ENCODE data around the gene RBBP9.
"Not testable (repeated sequence)": the region's sequence is repeated elsewhere in the genome, so short reads cannot be mapped to it uniquely, and the experiment has no call there.

DNA sequence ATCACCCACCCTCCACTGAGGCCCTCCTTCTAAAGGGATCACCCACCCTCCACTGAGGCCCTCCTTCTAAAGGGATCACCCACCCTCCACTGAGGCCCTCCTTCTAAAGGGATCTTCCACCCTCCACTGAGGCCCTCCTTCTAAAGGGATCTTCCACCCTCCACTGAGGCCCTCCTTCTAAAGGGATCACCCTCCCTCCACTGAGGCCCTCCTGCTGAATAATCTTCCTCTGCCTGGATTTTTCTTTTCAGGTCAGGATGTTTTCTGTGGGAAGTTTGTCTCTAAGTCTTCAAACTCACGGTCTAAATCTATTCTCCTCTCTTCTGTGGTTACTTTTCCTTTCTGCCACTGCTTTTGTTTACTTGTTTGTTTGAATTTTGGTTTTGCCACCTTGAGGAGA, 4.6 kb upstream of the RBBP9 start:
- TF ChIP-seq, protein P1, sequence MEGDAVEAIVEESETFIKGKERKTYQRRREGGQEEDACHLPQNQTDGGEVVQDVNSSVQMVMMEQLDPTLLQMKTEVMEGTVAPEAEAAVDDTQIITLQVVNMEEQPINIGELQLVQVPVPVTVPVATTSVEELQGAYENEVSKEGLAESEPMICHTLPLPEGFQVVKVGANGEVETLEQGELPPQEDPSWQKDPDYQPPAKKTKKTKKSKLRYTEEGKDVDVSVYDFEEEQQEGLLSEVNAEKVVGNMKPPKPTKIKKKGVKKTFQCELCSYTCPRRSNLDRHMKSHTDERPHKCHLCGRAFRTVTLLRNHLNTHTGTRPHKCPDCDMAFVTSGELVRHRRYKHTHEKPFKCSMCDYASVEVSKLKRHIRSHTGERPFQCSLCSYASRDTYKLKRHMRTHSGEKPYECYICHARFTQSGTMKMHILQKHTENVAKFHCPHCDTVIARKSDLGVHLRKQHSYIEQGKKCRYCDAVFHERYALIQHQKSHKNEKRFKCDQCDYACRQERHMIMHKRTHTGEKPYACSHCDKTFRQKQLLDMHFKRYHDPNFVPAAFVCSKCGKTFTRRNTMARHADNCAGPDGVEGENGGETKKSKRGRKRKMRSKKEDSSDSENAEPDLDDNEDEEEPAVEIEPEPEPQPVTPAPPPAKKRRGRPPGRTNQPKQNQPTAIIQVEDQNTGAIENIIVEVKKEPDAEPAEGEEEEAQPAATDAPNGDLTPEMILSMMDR (IDR thresholded peaks at IDR 0.05) = not testable (repeated sequence)
- TF ChIP-seq POLR2A (IDR thresholded peaks at IDR 0.05) = not testable (repeated sequence)

Measured in heart left ventricle (tissue), 13 donors.